Neural cell (in vitro differentiated cells): ENCODE measurements around the gene SYNPO2. TPM values are rescaled to one million over a fixed set of nuclear protein-coding genes. Genes with fewer than 3 reads are reported as not detected.

Experiments
- H2AFZ ChIP-seq: fragments of 200-600, 300-800 bp; sonication (generic), shearing (Covaris generic); 2 replicates; pipeline ENCODE4 v1.6.0; 2014; ENCODE audit warnings: low read depth, mild to moderate bottlenecking, antibody characterized with exemption, low read length, moderate library complexity
- H3F3A ChIP-seq: fragments of 200-600 bp; shearing (Covaris generic); 2 replicates; pipeline ENCODE4 v1.6.1; 2016; ENCODE audit warnings: mild to moderate bottlenecking, moderate library complexity, mixed read lengths, antibody characterized with exemption, low read length; ENCODE audit not compliant: insufficient read depth, poor library complexity, severe bottlenecking
- H3K27ac ChIP-seq: fragments of 200-600, 300-800 bp; sonication (generic), shearing (Covaris generic); 2 replicates; pipeline ENCODE4 v1.5.1; 2014; ENCODE audit warnings: mild to moderate bottlenecking, low read length, moderate library complexity
- H3K27me3 ChIP-seq: fragments of 300-800, 200-600 bp; sonication (generic), shearing (Covaris generic); 2 replicates; pipeline ENCODE4 v1.6.0; 2014; ENCODE audit warnings: mild to moderate bottlenecking, low read depth, low read length, moderate library complexity; ENCODE audit not compliant: insufficient read depth
- H3K36me3 ChIP-seq: fragments of 300-800, 200-600 bp; sonication (generic), shearing (Covaris generic); 2 replicates; pipeline ENCODE4 v1.5.1; 2014; ENCODE audit warnings: mild to moderate bottlenecking, antibody characterized with exemption, low read length, moderate library complexity; ENCODE audit not compliant: insufficient read depth
- H3K4me2 ChIP-seq: fragments of 300-800, 200-600 bp; sonication (generic), shearing (Covaris generic); 2 replicates; pipeline ENCODE4 v1.6.0; 2014; ENCODE audit warnings: mild to moderate bottlenecking, low read length
- H3K4me3 ChIP-seq: fragments of 300-800, 200-600 bp; sonication (generic), shearing (Covaris generic); 2 replicates; pipeline ENCODE4 v1.5.1; 2014; ENCODE audit warnings: mild to moderate bottlenecking, low read length, moderate library complexity
- H3K79me2 ChIP-seq: fragments of 200-600 bp; shearing (Covaris generic); replicated peaks from 2 replicates; pipeline ENCODE4 v1.6.0; 2014; ENCODE audit warnings: mild to moderate bottlenecking, low read length, moderate library complexity; ENCODE audit not compliant: insufficient read depth
- H3K9ac ChIP-seq: fragments of 300-800, 200-600 bp; sonication (generic), shearing (Covaris generic); 2 replicates; pipeline ENCODE4 v1.6.1; 2016; ENCODE audit warnings: mild to moderate bottlenecking, low read length, mixed read lengths
- H3K9me2 ChIP-seq: fragments of 200-600 bp; shearing (Covaris generic); 2 replicates; pipeline ENCODE4 v1.6.1; 2016; ENCODE audit warnings: mild to moderate bottlenecking, low read length, mixed read lengths; ENCODE audit not compliant: insufficient read depth
- H3K9me3 ChIP-seq: fragments of 200-600, 300-800 bp; sonication (generic), shearing (Covaris generic); 2 replicates; pipeline ENCODE4 v1.6.1; 2016; ENCODE audit warnings: mild to moderate bottlenecking, mixed run types, low read length, moderate library complexity, mixed read lengths
- H4K20me1 ChIP-seq: fragments of 200-600 bp; shearing (Covaris generic); 2 replicates; pipeline ENCODE4 v1.6.1; 2016; ENCODE audit warnings: mild to moderate bottlenecking, mixed run types; ENCODE audit not compliant: insufficient read depth
- CTCF ChIP-seq: fragments of 450-650 bp; IDR thresholded peaks from 2 replicates; pipeline ENCODE4 v1.5.1; 2014; ENCODE audit warnings: antibody characterized with exemption, mild to moderate bottlenecking, moderate library complexity; ENCODE audit not compliant: poor library complexity, severe bottlenecking
- EP300 ChIP-seq: fragments of 450-650 bp; conservative IDR thresholded peaks from 2 replicates; pipeline ENCODE4 v1.6.1; 2014; ENCODE audit warnings: antibody characterized with exemption, mild to moderate bottlenecking, moderate library complexity; ENCODE audit not compliant: poor library complexity, severe bottlenecking
- EZH2 ChIP-seq: fragments of 200-600, 300-800 bp; shearing (Covaris generic), sonication (generic); IDR thresholded peaks from 2 replicates; pipeline ENCODE4 v1.6.1; 2014; ENCODE audit warnings: antibody characterized with exemption, low read length, borderline replicate concordance, mild to moderate bottlenecking; ENCODE audit not compliant: insufficient read depth, poor library complexity, severe bottlenecking
- MXI1 ChIP-seq: fragments of 450-650 bp; conservative IDR thresholded peaks from 2 replicates; pipeline ENCODE4 v1.6.1; 2014; ENCODE audit warnings: antibody characterized with exemption, mild to moderate bottlenecking; ENCODE audit not compliant: poor library complexity, severe bottlenecking
- POLR2AphosphoS5 ChIP-seq: IDR thresholded peaks from 2 replicates; pipeline ENCODE4 v1.6.1; 2012
- RAD21 ChIP-seq: fragments of 450-650 bp; conservative IDR thresholded peaks from 2 replicates; pipeline ENCODE4 v1.6.1; 2014; ENCODE audit warnings: antibody characterized with exemption, mild to moderate bottlenecking, moderate library complexity
- REST ChIP-seq: IDR thresholded peaks from 2 replicates; pipeline ENCODE4 v1.6.1; 2012; ENCODE audit warnings: borderline replicate concordance
- SMC3 ChIP-seq: fragments of 450-650 bp; conservative IDR thresholded peaks from 2 replicates; pipeline ENCODE4 v1.6.1; 2014; ENCODE audit warnings: antibody characterized with exemption, mild to moderate bottlenecking, moderate library complexity; ENCODE audit not compliant: poor library complexity
- TAF1 ChIP-seq: IDR thresholded peaks from 2 replicates; pipeline ENCODE4 v1.6.1; 2012; ENCODE audit warnings: low read depth
- polyA plus RNA-seq: library from polyadenylated mRNA; depleted of rRNA; stranded (reverse); fragments of >200 nt; gene quantifications from 2 replicates; pipeline ENCODE4 v1.2.3, GENCODE V29; 2014

Gene SYNPO2
- polyA plus RNA-seq, 1 donor from 2014 or later = 0.14 TPM

DNA sequence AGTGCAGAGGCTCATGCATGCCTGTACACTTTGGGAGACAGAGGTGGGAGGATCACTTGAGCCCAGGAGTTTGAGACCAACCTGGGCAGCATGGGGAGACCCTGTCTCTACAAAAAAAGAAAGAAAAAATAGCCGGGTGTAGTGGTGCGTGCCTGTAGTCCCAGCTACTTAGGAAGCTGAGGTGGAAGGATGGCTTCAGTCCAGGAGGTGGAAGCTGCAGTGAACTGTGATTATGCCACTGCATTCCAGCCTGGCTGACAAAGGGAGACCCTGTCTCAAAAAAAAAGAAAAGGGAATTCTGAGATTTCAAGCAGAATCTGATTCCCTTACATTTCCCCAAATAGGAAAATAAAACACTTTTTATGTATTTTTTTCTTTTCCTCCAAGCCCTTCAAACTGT is 83.5 kb downstream of the SYNPO2 start:
- no peaks in the 10 kb centered on the region for H4K20me1 ChIP-seq
- H3K27ac ChIP-seq = no peak overlapping the region
- H3K4me2 ChIP-seq = no peak overlapping the region
- no peaks in the 10 kb centered on the region for H3K79me2 ChIP-seq
- no peak overlapping the region for H2AFZ ChIP-seq
- no peak overlapping the region for H3K9ac ChIP-seq
- no peaks in the 10 kb centered on the region for H3K36me3 ChIP-seq
- H3K27me3 ChIP-seq = no peaks in the 10 kb centered on the region
- H3F3A ChIP-seq = no peaks in the 10 kb centered on the region
- TF ChIP-seq CTCF (no peak), EP300 (no peak), MXI1 (no peak), REST (no peak), EZH2 (no peak), POLR2AphosphoS5 (no peak), SMC3 (no peak), RAD21 (no peak), TAF1 (no peak)
- no peaks in the 10 kb centered on the region for H3K9me3 ChIP-seq
- H3K9me2 ChIP-seq = no peaks in the 10 kb centered on the region
- H3K4me3 ChIP-seq = no peak overlapping the region

DNA sequence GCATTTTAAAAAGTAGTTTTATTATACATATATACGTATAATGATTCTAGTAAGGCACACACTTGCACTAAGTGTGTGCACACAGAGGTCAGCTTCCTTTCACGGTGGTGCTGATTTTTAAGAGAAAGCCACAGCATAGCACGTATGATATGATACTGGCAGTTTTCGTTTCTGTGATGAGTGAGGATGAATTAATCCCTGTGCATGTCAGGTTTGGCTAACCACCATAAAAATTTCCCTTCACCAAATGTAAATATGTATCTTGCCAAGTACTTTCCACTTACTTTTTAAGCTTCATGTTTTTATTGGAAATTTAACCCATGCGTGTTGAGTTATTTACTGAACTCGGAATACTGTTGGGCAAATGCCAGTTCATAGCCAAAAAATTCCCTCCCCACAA is 84.6 kb downstream of the SYNPO2 start:
- no peak overlapping the region for H3K4me3 ChIP-seq
- no peak overlapping the region for H3K9ac ChIP-seq
- H3K9me3 ChIP-seq = no peaks in the 10 kb centered on the region
- H3K4me2 ChIP-seq = no peak overlapping the region
- no peaks in the 10 kb centered on the region for H3K9me2 ChIP-seq
- H2AFZ ChIP-seq = no peak overlapping the region
- H3K27me3 ChIP-seq = no peaks in the 10 kb centered on the region
- H3K79me2 ChIP-seq = no peaks in the 10 kb centered on the region
- TF ChIP-seq POLR2AphosphoS5 (no peak), REST (no peak), CTCF (no peak), EZH2 (no peak), EP300 (no peak)
- no peaks in the 10 kb centered on the region for H3K36me3 ChIP-seq
- H3F3A ChIP-seq = no peaks in the 10 kb centered on the region
- H3K27ac ChIP-seq = no peak overlapping the region
- H4K20me1 ChIP-seq = no peaks in the 10 kb centered on the region
